Endodermal cell (in vitro differentiated cells): Measurements from ENCODE around the gene VAV2. TPM values are rescaled to one million over a fixed set of nuclear protein-coding genes. Genes with fewer than 3 reads are reported as not detected.

ENCODE experiments used
- DNase-seq: peaks from one replicate; pipeline ENCODE4 v3.0.0-alpha.2; 2017
- H3K27ac ChIP-seq: 2 replicates; pipeline ENCODE4 v1.5.1; 2013; ENCODE audit warnings: mild to moderate bottlenecking, low read depth, low read length, moderate library complexity
- H3K27me3 ChIP-seq: 2 replicates; pipeline ENCODE4 v1.6.1; 2013; ENCODE audit warnings: mild to moderate bottlenecking, low read length, moderate library complexity; ENCODE audit not compliant: insufficient read depth, control insufficient read depth, poor library complexity, severe bottlenecking
- H3K36me3 ChIP-seq: 2 replicates; pipeline ENCODE4 v1.7.0; 2013; ENCODE audit warnings: mild to moderate bottlenecking, low read length, moderate library complexity; ENCODE audit not compliant: control insufficient read depth, insufficient read depth
- H3K4me1 ChIP-seq: one replicate; pipeline ENCODE4 v1.7.0; 2013; ENCODE audit warnings: low read length; ENCODE audit not compliant: control insufficient read depth, insufficient read depth
- H3K4me3 ChIP-seq: 2 replicates; pipeline ENCODE4 v1.5.1; 2013; ENCODE audit warnings: mild to moderate bottlenecking, low read length, moderate library complexity
- H3K9ac ChIP-seq: 2 replicates; pipeline ENCODE4 v1.6.1; 2013; ENCODE audit warnings: mild to moderate bottlenecking, low read length, moderate library complexity; ENCODE audit not compliant: poor library complexity, severe bottlenecking; ENCODE audit errors: extremely low read depth
- H3K9me3 ChIP-seq: 2 replicates; pipeline ENCODE4 v1.6.1; 2013; ENCODE audit warnings: mild to moderate bottlenecking, low read length, moderate library complexity; ENCODE audit not compliant: control insufficient read depth
- H3K27ac Mint-ChIP-seq: 2 replicates; pipeline ENCODE4 v1.8.0; 2020; ENCODE audit warnings: mixed read lengths
- H3K27me3 Mint-ChIP-seq: 2 replicates; pipeline ENCODE4 v1.8.0; 2021; ENCODE audit warnings: mild to moderate bottlenecking, mixed read lengths; ENCODE audit not compliant: insufficient read depth
- H3K36me3 Mint-ChIP-seq: 2 replicates; pipeline ENCODE4 v1.8.0; 2020; ENCODE audit warnings: low read depth, mixed read lengths
- H3K4me1 Mint-ChIP-seq: 2 replicates; pipeline ENCODE4 v1.8.0; 2020; ENCODE audit warnings: mixed read lengths
- H3K4me3 Mint-ChIP-seq: 2 replicates; pipeline ENCODE4 v1.8.0; 2020; ENCODE audit warnings: mild to moderate bottlenecking, moderate library complexity, mixed read lengths
- H3K9me3 Mint-ChIP-seq: 2 replicates; pipeline ENCODE4 v1.8.0; 2020; ENCODE audit warnings: mild to moderate bottlenecking, mixed read lengths
- WGBS, 2 experiments: methylation state at CpG; one replicate each; pipeline versions ENCODE4 v1.1.5 to v1.1.7; 2013; ENCODE audit warnings: missing lambda C conversion rate in 2 of 2, mixed read lengths in 1 of 2; ENCODE audit not compliant: insufficient coverage in 1 of 2, insufficient read length in 1 of 2; 5-methylcytosine and 5-hydroxymethylcytosine counted together
- total RNA-seq, 2 donors: library from RNA; stranded (reverse); fragmentation: NEBNext Ultra II Directional in 1 of 2; extraction: Animal tissue kit (Norgen Biotek cat#: 25700) in 1 of 2; gene quantifications; 2 replicates in 1 of 2; 3 replicates in 1 of 2; pipeline ENCODE4 v1.2.1, GENCODE V29; 2021
- TF ChIP-seq, protein P1 (sequence below): fragments of 200-600 bp; sonication (generic); conservative IDR thresholded peaks from 2 replicates; pipeline ENCODE4 v1.5.0; 2021; ENCODE audit warnings: antibody characterized with exemption, mild to moderate bottlenecking

Gene VAV2
- total RNA-seq, 2 donors from 2014 or later: 29.8 to 35.9 TPM

- Histone ChIP-seq H3K4me3 (no peak overlapping the region), H3K36me3 (no peaks in the 10 kb centered on the region), H3K9ac (no peak overlapping the region), H3K27me3 (no peaks in the 10 kb centered on the region), H3K9me3 (no peaks in the 10 kb centered on the region), H3K27ac (peak overlapping the region; percentile 66), H3K4me1 (no peaks in the 10 kb centered on the region)
- H3K27ac Mint-ChIP-seq: no peak overlapping the region
- peaks cover 14% of the 10 kb centered on the region for H3K4me1 Mint-ChIP-seq
- no peaks in the 10 kb centered on the region for H3K9me3 Mint-ChIP-seq
- H3K27me3 Mint-ChIP-seq: no peaks in the 10 kb centered on the region
- no peak overlapping the region for H3K4me3 Mint-ChIP-seq
- 88 to 89% methylated on average over 5 to 16 of the region's 17 CpGs for WGBS, 2 experiments
- TF ChIP-seq, protein P1, sequence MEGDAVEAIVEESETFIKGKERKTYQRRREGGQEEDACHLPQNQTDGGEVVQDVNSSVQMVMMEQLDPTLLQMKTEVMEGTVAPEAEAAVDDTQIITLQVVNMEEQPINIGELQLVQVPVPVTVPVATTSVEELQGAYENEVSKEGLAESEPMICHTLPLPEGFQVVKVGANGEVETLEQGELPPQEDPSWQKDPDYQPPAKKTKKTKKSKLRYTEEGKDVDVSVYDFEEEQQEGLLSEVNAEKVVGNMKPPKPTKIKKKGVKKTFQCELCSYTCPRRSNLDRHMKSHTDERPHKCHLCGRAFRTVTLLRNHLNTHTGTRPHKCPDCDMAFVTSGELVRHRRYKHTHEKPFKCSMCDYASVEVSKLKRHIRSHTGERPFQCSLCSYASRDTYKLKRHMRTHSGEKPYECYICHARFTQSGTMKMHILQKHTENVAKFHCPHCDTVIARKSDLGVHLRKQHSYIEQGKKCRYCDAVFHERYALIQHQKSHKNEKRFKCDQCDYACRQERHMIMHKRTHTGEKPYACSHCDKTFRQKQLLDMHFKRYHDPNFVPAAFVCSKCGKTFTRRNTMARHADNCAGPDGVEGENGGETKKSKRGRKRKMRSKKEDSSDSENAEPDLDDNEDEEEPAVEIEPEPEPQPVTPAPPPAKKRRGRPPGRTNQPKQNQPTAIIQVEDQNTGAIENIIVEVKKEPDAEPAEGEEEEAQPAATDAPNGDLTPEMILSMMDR: no peak
- peaks cover 2% of the 10 kb centered on the region for H3K36me3 Mint-ChIP-seq
- DNase-seq: no peak
Observed at GRCh38 chr9:133836001-133836758, 155.9 kb downstream of the VAV2 start.

DNA sequence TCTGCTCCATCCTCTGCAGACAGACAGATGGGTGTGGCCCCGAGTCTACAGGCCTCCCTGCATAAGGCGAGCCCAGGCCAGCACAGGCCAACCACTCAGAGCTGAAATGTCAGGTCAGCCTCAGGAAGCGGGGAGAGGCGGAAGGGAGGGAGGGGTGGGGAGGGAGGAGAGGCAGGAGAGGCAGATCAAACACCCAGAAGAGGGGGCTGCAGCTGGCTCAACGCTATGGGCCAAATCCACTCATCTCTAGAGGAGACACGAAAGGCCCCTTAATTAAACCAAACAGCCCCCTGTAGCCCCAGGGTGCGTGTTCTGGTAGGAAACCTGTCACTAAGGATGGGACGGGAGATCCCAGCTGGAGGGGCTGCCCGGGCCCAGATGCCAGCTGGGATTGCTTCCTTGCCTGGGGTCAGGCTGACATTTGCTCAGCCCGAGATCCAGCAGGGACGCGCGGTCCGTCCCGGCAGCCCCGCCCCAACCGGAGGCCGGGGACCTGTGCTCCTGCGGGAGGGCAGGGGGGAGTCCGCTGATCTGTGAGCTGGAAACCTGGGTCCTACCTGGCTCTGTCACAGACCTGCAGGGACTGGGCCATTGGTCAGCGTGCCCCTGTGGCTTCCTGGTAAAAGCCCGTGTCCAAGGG, 156.7 kb downstream of the VAV2 start:
- TF ChIP-seq, protein P1: no peak
- Mint-ChIP-seq H3K27me3 (no peaks in the 10 kb centered on the region), H3K4me3 (no peak overlapping the region), H3K36me3 (peaks cover 2% of the 10 kb centered on the region), H3K4me1 (peaks cover 10% of the 10 kb centered on the region), H3K9me3 (no peaks in the 10 kb centered on the region), H3K27ac (no peak overlapping the region)
- H3K27ac ChIP-seq: peak overlapping the region; percentile 66
- DNase-seq: no peak
- WGBS, 2 experiments: 85 to 87% methylated on average over 9 to 22 of the region's 22 CpGs
- no peaks in the 10 kb centered on the region for H3K27me3 ChIP-seq
- no peaks in the 10 kb centered on the region for H3K4me1 ChIP-seq
- no peak overlapping the region for H3K4me3 ChIP-seq
- no peaks in the 10 kb centered on the region for H3K9me3 ChIP-seq
- no peaks in the 10 kb centered on the region for H3K36me3 ChIP-seq
- H3K9ac ChIP-seq: no peak overlapping the region

- no peak for DNase-seq
- Histone ChIP-seq H3K27me3 (no peaks in the 10 kb centered on the region), H3K27ac (no peak overlapping the region), H3K9me3 (no peaks in the 10 kb centered on the region), H3K9ac (no peak overlapping the region), H3K36me3 (no peaks in the 10 kb centered on the region), H3K4me3 (no peak overlapping the region), H3K4me1 (no peaks in the 10 kb centered on the region)
- no peaks in the 10 kb centered on the region for H3K9me3 Mint-ChIP-seq
- H3K27ac Mint-ChIP-seq: no peak overlapping the region
- H3K27me3 Mint-ChIP-seq: no peaks in the 10 kb centered on the region
- TF ChIP-seq, protein P1: no peak
- WGBS, 2 experiments: 94 to 97% methylated on average over 10 to 29 of the region's 29 CpGs
- peaks cover 5% of the 10 kb centered on the region for H3K36me3 Mint-ChIP-seq
- peaks cover 1% of the 10 kb centered on the region for H3K4me1 Mint-ChIP-seq
- H3K4me3 Mint-ChIP-seq: no peak overlapping the region
Observed at GRCh38 chr9:133834080-133834976, 157.8 kb downstream of the VAV2 start.
